PFSK-1 (cell line): ENCODE results near the gene PRRG4.

Experiments used
- FOXP2 ChIP-seq: optimal IDR thresholded peaks from 2 replicates; pipeline ENCODE3; 2011; ENCODE audit warnings: borderline replicate concordance, control low read depth, inconsistent platforms; ENCODE audit not compliant: insufficient read depth; ENCODE audit errors: extremely low read length, extremely low read depth
- POLR2AphosphoS5 ChIP-seq: IDR thresholded peaks from 2 replicates; pipeline ENCODE4 v1.6.1; 2012; ENCODE audit warnings: low read depth, mild to moderate bottlenecking, control low read depth, low read length, moderate library complexity
- SIN3A ChIP-seq: IDR thresholded peaks from 2 replicates; pipeline ENCODE4 v1.6.1; 2012; ENCODE audit warnings: mild to moderate bottlenecking, low read length, moderate library complexity, borderline replicate concordance; ENCODE audit not compliant: insufficient read depth
- TAF1 ChIP-seq: IDR thresholded peaks from 2 replicates; pipeline ENCODE4 v1.6.1; 2012; ENCODE audit warnings: low read length, control low read depth, borderline replicate concordance; ENCODE audit not compliant: insufficient read depth
- TF ChIP-seq, protein P1 (sequence below), 2 experiments: IDR thresholded peaks; 2 replicates each; pipeline versions ENCODE4 v1.6.1 to v1.8.0; 2011 to 2012; ENCODE audit warnings: low read depth in 2 of 2, low read length in 2 of 2, control low read depth in 1 of 2, inconsistent platforms in 1 of 2, mild to moderate bottlenecking in 1 of 2, moderate library complexity in 1 of 2; ENCODE audit not compliant: insufficient read depth in 1 of 2

The PRRG4 gene

GRCh38 chr11:32861850-32862577 lies 32.3 kb downstream of the PRRG4 start:
- TF ChIP-seq, protein P1, sequence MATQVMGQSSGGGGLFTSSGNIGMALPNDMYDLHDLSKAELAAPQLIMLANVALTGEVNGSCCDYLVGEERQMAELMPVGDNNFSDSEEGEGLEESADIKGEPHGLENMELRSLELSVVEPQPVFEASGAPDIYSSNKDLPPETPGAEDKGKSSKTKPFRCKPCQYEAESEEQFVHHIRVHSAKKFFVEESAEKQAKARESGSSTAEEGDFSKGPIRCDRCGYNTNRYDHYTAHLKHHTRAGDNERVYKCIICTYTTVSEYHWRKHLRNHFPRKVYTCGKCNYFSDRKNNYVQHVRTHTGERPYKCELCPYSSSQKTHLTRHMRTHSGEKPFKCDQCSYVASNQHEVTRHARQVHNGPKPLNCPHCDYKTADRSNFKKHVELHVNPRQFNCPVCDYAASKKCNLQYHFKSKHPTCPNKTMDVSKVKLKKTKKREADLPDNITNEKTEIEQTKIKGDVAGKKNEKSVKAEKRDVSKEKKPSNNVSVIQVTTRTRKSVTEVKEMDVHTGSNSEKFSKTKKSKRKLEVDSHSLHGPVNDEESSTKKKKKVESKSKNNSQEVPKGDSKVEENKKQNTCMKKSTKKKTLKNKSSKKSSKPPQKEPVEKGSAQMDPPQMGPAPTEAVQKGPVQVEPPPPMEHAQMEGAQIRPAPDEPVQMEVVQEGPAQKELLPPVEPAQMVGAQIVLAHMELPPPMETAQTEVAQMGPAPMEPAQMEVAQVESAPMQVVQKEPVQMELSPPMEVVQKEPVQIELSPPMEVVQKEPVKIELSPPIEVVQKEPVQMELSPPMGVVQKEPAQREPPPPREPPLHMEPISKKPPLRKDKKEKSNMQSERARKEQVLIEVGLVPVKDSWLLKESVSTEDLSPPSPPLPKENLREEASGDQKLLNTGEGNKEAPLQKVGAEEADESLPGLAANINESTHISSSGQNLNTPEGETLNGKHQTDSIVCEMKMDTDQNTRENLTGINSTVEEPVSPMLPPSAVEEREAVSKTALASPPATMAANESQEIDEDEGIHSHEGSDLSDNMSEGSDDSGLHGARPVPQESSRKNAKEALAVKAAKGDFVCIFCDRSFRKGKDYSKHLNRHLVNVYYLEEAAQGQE (IDR thresholded peaks at IDR 0.05; ENCODE audit: insufficient read depth in 1 of 2, low read depth in 2 of 2, low read length in 2 of 2) = no peak
- TF ChIP-seq FOXP2 = no peak
- no peak for TF ChIP-seq POLR2AphosphoS5

DNA sequence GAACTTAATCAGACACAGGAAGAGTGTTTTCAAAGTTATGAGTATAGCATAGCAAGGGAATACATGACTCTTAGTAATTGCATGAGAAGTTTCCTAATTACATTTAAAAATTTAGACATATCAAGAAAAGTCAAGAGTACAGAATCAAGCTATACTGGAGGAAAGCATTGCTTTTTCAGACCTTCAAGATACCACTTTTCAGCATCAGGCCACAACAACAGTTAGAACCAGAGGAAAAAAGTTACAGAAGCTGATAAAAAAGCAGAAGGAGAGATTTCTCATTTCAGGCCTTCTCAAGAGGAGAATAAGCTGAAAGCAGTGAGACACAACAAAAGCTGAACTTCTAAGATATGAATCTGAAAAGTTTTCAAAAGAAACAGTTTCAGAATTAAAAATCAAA lies 34.8 kb downstream of the PRRG4 start:
- TF ChIP-seq FOXP2 (no peak), TAF1 (no peak), POLR2AphosphoS5 (no peak), SIN3A (no peak)
- TF ChIP-seq, protein P1 (IDR thresholded peaks at IDR 0.05; ENCODE audit: insufficient read depth in 1 of 2, low read depth in 2 of 2, low read length in 2 of 2) = no peak

DNA sequence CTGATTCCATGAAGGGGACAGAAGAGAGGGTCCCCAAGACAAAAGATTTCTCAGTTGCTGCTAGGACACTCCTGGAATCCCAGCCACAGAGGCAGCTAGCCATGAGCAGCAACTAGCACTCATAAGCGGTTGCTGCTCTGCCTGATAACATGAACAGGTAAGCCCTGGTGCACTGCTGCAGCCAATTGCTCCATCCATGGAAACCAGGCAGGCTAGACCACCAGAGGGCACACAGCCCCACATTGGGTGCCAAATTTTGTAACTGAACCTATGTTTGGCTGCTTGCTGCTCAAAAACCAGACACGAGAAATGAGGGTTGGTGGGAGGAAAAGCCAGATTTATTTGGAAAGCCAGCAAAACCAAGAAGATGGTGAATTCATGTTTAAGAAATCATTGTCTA lies 40.9 kb downstream of the PRRG4 start:
- TF ChIP-seq, protein P1 (IDR thresholded peaks at IDR 0.05; ENCODE audit: insufficient read depth in 1 of 2, low read depth in 2 of 2, low read length in 2 of 2) = no peak
- TF ChIP-seq TAF1 (no peak), POLR2AphosphoS5 (no peak), SIN3A (no peak), FOXP2 (no peak)

DNA sequence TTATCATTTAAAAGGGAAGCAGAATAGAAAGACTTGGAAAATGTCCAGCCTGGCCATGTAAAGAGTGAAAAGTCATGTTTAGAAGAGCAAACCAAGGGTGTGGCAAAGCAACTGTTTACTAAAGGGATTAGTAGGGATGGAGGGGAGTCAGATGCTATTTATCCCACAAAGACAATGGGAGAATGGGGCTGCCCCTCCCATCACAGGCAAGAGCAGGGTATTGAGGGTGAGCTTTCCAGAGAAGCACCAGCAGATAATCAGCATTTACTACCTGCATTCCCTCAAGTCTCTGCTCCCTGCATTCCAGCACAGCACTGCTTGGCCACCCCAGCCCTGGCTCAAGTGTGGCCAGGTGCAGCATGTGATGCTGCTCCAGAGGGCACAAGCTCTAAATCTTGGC lies 44.4 kb downstream of the PRRG4 start:
- TF ChIP-seq FOXP2 = no peak
- TF ChIP-seq, protein P1 (IDR thresholded peaks at IDR 0.05; ENCODE audit: insufficient read depth in 1 of 2, low read depth in 2 of 2, low read length in 2 of 2) = no peak
- no peak for TF ChIP-seq TAF1
- no peak for TF ChIP-seq POLR2AphosphoS5
- TF ChIP-seq SIN3A = no peak

DNA sequence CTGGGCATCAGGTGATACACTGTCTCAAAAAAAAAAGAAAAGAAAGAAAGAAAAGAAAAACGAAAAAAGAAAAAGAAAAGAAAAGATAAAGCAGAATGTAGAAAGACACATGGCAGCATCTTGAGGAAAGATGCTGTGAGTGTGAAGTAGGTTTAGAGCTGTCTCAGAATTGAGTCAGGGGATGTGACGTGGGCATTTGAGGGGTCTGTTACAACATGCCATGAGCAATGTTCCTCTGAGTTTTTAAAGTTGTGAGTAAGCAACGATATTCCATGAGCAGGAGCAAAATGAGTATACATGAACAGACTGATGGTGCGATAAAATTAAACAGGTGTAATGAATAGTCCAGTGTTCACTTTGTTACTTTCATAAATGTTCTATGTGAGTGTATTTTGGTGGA lies 51.6 kb downstream of the PRRG4 start:
- no peak for TF ChIP-seq SIN3A
- TF ChIP-seq TAF1 = no peak
- no peak for TF ChIP-seq FOXP2
- no peak for TF ChIP-seq POLR2AphosphoS5
- TF ChIP-seq, protein P1 (IDR thresholded peaks at IDR 0.05; ENCODE audit: insufficient read depth in 1 of 2, low read depth in 2 of 2, low read length in 2 of 2) = no peak
